ENCODE results near the gene IMPDH1. TPM values are rescaled to one million over a fixed set of nuclear protein-coding genes. Genes with fewer than 3 reads are reported as not detected.

The IMPDH1 gene
- total RNA-seq, 4 donors from 2014 or later, result 29.1 to 72.1 (median 56.0) TPM

DNA sequence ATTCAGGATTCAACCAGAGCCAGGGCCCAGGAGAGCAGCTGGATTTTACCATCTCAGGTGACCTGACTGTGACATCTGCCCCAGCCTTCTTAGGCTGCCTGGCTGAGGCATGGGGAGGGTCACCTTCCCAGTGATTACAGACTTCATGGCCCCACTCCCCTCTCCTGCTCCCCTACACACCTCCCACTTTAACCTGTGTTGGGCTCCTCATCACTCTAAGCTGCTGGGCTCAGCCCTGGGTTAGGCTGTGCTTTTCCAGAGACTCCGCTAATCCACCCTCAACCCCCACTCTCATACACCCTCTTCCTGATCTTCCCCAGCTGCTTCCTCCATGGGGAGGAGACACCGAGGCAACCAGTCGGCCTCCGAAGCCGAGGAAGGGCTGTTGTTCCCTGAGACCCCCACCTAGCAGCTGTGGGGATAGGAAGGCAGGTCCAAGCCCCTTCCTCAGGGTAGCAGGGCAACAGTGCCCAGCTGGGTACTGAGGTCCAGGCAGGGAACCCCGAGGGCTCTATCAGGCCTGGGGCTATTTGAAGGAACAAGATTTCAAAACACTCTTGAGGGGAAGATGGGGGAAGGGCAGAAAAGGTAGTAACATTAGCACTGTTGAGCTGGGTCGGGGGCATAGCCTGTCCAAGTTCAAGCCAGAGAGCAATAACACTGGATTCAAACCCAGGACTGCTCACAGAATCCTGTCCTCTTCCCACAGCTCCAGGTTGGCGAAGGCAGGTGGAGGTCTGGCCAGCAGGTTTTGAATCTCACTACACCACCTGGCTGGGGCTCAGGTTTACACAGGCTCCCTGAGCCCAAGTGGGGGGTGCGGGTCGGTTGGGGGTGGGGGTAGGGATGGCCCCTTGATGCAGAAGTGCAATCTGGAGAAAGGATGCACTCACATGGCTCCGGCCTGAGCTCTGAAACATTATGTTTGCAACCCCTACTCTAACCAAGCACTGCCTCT, 1.8 kb downstream of the IMPDH1 start:
- H3K9me3 ChIP-seq, result no peaks in the 10 kb centered on the region
- H3K27ac ChIP-seq (replicated peaks in 1 of 4), result peak overlapping the region; percentile 89 to 97 (median 92)
- intact Hi-C loops (cut with DNase I), result loop anchor here (10.0 kb wide), 1 partner anchor 47 kb away; the partner anchor contains the start of gene HILPDA
- WGBS, result 58% methylated on average over 11 of the region's 11 CpGs
- H3K4me3 ChIP-seq, result peak overlapping the region; percentile 63 to 91 (median 71)
- DNase-seq (ENCODE audit: extremely low spot score), result no peak
- no peaks in the 10 kb centered on the region for H3K27me3 ChIP-seq
- peaks cover 0 to 8% (median 4%) of the 10 kb centered on the region in 4 donors for H3K36me3 ChIP-seq
- H3K4me1 ChIP-seq, result peaks cover 52 to 68% (median 62%) of the 10 kb centered on the region in 4 donors
- TF ChIP-seq POLR2AphosphoS5 (IDR thresholded peaks at IDR 0.05) (peak in 1 of 2 donors; percentile 8), EP300 (IDR thresholded peaks at IDR 0.05) (no peak), POLR2A (IDR thresholded peaks at IDR 0.05; ENCODE audit: low read depth) (no peak)
- TF ChIP-seq, protein P1, sequence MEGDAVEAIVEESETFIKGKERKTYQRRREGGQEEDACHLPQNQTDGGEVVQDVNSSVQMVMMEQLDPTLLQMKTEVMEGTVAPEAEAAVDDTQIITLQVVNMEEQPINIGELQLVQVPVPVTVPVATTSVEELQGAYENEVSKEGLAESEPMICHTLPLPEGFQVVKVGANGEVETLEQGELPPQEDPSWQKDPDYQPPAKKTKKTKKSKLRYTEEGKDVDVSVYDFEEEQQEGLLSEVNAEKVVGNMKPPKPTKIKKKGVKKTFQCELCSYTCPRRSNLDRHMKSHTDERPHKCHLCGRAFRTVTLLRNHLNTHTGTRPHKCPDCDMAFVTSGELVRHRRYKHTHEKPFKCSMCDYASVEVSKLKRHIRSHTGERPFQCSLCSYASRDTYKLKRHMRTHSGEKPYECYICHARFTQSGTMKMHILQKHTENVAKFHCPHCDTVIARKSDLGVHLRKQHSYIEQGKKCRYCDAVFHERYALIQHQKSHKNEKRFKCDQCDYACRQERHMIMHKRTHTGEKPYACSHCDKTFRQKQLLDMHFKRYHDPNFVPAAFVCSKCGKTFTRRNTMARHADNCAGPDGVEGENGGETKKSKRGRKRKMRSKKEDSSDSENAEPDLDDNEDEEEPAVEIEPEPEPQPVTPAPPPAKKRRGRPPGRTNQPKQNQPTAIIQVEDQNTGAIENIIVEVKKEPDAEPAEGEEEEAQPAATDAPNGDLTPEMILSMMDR (IDR thresholded peaks at IDR 0.05), result no peak

DNA sequence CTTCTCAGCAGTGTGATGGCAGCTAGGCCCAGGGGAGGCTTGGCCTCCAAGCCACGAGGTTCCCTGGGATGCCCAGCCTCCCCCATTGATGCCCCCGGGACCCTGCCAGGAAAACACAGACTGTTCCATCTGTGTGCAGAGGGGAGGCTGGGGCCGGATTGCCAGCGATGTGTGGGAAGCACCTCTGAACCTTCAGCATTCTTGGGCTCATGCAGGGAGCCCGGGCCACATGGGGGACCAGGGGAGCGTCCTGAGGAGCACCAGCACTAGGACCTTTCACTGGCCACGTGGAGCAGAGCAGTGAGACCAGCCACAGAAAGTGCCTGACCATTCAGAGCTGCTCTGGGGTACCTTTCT, 2.6 kb downstream of the IMPDH1 start:
- Histone ChIP-seq H3K4me1 (peaks cover 52 to 68% (median 62%) of the 10 kb centered on the region in 4 donors), H3K27ac (replicated peaks in 1 of 4) (peak overlapping the region; percentile 89 to 97 (median 92)), H3K27me3 (no peaks in the 10 kb centered on the region), H3K36me3 (peaks cover 0 to 13% (median 9%) of the 10 kb centered on the region in 4 donors), H3K9me3 (no peaks in the 10 kb centered on the region), H3K4me3 (no peak overlapping the region)
- no peak for DNase-seq (ENCODE audit: extremely low spot score)
- TF ChIP-seq, protein P1 (IDR thresholded peaks at IDR 0.05), result no peak
- intact Hi-C loops (cut with DNase I), result loop anchor here (10.0 kb wide), 1 partner anchor 48 kb away; the partner anchor contains the start of gene HILPDA
- no CpG with 5 or more reads among the region's 7 CpGs for WGBS

DNA sequence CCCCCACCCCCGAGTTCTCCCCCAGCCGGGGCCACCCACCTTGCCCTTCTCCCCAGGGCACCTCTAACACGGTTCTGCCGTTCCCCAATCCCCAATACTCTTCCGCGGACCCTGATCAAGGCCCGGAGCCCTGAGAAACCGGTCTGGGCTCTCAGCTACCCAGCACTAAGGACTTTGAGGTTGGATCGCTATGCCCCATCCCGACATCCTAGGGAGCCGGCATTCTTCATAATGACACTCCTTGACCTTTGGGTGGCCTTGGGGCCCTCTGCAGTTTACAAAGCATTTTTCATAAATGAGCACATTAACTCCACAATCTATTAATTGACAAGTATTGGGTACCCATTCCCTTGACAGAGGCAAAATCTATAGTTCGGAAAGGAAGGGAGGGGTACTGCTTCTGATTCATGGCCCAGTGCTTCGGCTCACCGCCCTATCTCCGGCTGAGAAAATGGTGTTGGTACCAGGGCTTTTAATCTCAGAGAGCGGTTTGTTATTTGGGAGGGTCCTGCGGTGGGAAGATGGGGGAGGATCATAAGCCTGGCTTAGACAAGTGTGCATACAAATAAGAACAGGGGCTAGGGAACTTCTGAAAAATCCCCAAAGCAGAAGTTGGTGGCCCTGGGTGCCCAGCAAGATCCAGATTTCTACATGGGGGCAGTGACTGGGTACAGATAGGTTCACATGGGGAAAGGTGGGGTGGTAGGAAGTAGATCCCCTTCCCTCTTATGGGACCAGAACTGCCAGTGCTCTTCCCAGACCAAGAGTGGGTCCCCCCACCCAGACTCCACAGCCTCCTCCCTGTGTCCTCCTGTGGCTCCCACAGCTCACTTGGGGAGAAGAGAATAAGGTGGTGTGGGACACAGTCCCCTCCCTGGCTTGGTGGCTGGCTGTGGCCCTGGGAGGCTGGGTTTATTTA, 3.2 kb downstream of the IMPDH1 start:
- Histone ChIP-seq H3K27ac (replicated peaks in 1 of 4) (peak overlapping the region; percentile 89 to 97 (median 92)), H3K27me3 (no peaks in the 10 kb centered on the region), H3K4me1 (peaks cover 52 to 68% (median 62%) of the 10 kb centered on the region in 4 donors), H3K4me3 (peak overlapping the region; percentile 72 to 95 (median 80)), H3K9me3 (no peaks in the 10 kb centered on the region), H3K36me3 (peaks cover 0 to 19% (median 13%) of the 10 kb centered on the region in 4 donors)
- TF ChIP-seq POLR2AphosphoS5 (IDR thresholded peaks at IDR 0.05) (no peak), POLR2A (IDR thresholded peaks at IDR 0.05; ENCODE audit: low read depth) (no peak)
- DNase-seq (ENCODE audit: extremely low spot score), result no peak
- intact Hi-C loops (cut with DNase I), result loop anchor here (10.0 kb wide), 1 partner anchor 48 kb away; the partner anchor contains the start of gene HILPDA
- WGBS, result 79% methylated on average over 8 of the region's 17 CpGs

DNA sequence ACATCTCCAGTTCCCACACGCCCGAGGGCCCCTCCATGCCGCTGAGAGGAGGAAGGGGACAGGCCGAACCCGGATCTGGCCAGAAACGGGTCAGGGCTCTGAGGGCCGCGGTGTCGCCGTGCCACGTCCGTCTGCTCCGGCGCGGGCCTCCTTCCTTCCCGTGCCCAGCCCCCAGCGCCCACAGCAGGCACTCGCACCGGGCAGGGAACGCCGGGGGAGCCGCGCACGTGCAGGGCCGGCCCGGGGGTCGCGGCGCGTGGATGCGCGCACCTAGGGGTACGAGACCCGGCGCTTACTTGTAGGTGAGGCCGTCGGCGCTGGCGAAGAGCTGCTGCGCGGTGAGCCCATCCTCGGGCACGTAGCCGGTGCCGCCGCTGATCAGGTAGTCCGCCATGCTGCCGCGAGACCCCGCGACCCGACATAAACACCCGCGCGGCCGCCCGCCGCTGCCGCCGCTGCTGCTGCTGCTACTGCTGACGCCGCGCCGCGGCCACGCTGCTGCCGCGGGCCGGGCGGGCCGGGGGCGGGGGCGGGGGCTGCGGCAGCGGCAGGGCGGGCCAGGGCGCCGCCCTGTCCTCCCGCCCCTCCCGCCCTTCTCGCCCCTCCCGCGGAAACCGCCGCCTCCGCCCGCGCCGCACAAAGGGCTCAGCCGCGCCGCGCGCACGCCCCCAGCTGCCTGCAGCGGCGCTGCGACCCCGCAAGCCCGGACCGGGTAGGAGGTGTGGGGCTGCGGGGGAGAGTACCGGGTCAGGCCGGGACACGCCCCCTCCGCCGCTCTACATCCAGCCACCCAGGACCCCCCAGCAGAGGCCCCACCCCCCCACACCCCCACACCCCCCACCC, 4.1 kb downstream of the IMPDH1 start:
- Histone ChIP-seq H3K27me3 (no peaks in the 10 kb centered on the region), H3K36me3 (peaks cover 4 to 28% (median 21%) of the 10 kb centered on the region in 4 donors), H3K9me3 (no peaks in the 10 kb centered on the region), H3K27ac (replicated peaks in 1 of 4) (peak overlapping the region; percentile 65 to 97 (median 92)), H3K4me3 (peak overlapping the region; percentile 72 to 95 (median 80)), H3K4me1 (peaks cover 49 to 61% (median 58%) of the 10 kb centered on the region in 4 donors)
- WGBS, result no CpG with 5 or more reads among the region's 107 CpGs
- intact Hi-C loops (cut with DNase I), result loop anchor here (10.0 kb wide), 1 partner anchor 49 kb away; the partner anchor contains the start of gene HILPDA
- peak in 1 of 2 donors; percentile 13 for TF ChIP-seq POLR2AphosphoS5 (IDR thresholded peaks at IDR 0.05)
- TF ChIP-seq, protein P1 (IDR thresholded peaks at IDR 0.05), result no peak
- no peak for TF ChIP-seq POLR2A (IDR thresholded peaks at IDR 0.05; ENCODE audit: low read depth)
- DNase-seq (ENCODE audit: extremely low spot score), result no peak

Measured in esophagus muscularis mucosa (tissue), 4 donors.